Measurements from ENCODE around the gene EPB41L1.
A peak's percentile ranks its signal among the peaks of the same experiment; 100 is the strongest.

Gene EPB41L1

DNA sequence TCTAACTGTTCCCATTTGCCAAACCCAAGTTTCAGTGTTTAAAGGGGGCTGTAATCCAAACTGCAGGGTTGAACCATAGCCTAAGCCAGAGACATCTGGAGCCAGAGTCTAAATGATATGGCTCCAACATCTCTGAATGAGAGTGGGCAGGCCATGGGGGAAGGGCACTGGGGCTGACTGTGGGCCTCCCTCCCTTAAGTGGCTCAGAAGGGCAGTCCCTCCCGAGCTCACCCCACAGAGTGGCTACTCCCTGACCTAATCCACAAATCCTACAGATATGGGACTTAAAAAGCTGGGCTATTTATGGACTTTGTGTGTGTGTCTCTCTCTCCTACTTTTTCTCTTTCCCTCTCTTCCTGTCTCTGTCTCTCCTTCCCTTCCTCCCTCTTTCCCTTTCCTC is 45.9 kb downstream of the EPB41L1 start:
- no peak for DNase-seq (ENCODE audit: low spot score)
- ChIA-PET POLR2A (ENCODE audit: low non-redundant PET) (no interaction called here), CTCF (interaction anchor here (0.6 to 4.9 kb wide), 19 partner anchors 9 to 1481 kb away, joined by 3 to 67 read pairs (median 7); no protein-coding TSS in a partner anchor)
- no peak overlapping the region for H3K27ac ChIP-seq
- TF ChIP-seq, protein P1, sequence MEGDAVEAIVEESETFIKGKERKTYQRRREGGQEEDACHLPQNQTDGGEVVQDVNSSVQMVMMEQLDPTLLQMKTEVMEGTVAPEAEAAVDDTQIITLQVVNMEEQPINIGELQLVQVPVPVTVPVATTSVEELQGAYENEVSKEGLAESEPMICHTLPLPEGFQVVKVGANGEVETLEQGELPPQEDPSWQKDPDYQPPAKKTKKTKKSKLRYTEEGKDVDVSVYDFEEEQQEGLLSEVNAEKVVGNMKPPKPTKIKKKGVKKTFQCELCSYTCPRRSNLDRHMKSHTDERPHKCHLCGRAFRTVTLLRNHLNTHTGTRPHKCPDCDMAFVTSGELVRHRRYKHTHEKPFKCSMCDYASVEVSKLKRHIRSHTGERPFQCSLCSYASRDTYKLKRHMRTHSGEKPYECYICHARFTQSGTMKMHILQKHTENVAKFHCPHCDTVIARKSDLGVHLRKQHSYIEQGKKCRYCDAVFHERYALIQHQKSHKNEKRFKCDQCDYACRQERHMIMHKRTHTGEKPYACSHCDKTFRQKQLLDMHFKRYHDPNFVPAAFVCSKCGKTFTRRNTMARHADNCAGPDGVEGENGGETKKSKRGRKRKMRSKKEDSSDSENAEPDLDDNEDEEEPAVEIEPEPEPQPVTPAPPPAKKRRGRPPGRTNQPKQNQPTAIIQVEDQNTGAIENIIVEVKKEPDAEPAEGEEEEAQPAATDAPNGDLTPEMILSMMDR (conservative IDR thresholded peaks at IDR 0.05; ENCODE audit: low read depth) = no peak

DNA sequence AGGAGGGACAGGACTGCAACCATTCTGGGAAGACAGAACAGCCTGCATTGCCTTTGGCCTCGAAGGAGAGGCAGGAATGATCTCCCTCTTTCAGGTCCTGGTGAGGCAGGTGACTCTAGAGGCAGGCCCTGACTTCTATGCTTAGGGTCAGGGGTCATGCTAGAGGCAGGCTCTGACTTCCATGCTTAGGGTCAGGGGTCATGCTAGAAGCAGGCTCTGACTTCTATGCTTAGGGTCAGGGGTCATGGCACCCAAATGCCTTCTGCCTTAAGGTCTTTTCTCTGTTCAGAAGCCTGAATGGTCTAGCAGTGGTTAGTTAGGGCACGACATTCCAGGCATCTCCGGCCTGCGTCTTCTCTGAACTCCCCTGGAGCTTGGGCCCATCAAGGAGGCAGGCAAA is 46.7 kb downstream of the EPB41L1 start:
- TF ChIP-seq, protein P1 (conservative IDR thresholded peaks at IDR 0.05; ENCODE audit: low read depth) = no peak
- ChIA-PET POLR2A (ENCODE audit: low non-redundant PET) (no interaction called here), CTCF (interaction anchor here (1.0 to 3.5 kb wide), 2 partner anchors 155 to 207 kb away, joined by 3 to 45 read pairs; no protein-coding TSS in a partner anchor)
- H3K27ac ChIP-seq = no peak overlapping the region
- no peak for DNase-seq (ENCODE audit: low spot score)

- ChIA-PET POLR2A (ENCODE audit: low non-redundant PET) (no interaction called here), CTCF (interaction anchor here (0.5 to 2.7 kb wide), 94 partner anchors 9 to 1878 kb away, joined by 3 to 50 read pairs (median 4); partner anchors contain the start of genes AAR2, CNBD2, RAB5IF and SCAND1)
- peak; percentile 92 for DNase-seq (ENCODE audit: low spot score)
- H3K27ac ChIP-seq = no peak overlapping the region
- TF ChIP-seq, protein P1 (conservative IDR thresholded peaks at IDR 0.05; ENCODE audit: low read depth) = peak; percentile 100
Measured at GRCh38 chr20:36202891-36203338, 48.4 kb downstream of the EPB41L1 start.

GRCh38 chr20:36203861-36204260 is 49.3 kb downstream of the EPB41L1 start:
- no peak for DNase-seq (ENCODE audit: low spot score)
- TF ChIP-seq, protein P1 (conservative IDR thresholded peaks at IDR 0.05; ENCODE audit: low read depth) = no peak
- CTCF ChIA-PET = interaction anchor here (0.6 to 2.7 kb wide), 9 partner anchors 10 to 1936 kb away, joined by 3 to 50 read pairs (median 6); no protein-coding TSS in a partner anchor
- POLR2A ChIA-PET (ENCODE audit: low non-redundant PET) = no interaction called here
- H3K27ac ChIP-seq = no peak overlapping the region

GRCh38 chr20:36205026-36205425 is 50.5 kb downstream of the EPB41L1 start:
- no peak overlapping the region for H3K27ac ChIP-seq
- DNase-seq (ENCODE audit: low spot score) = no peak
- ChIA-PET CTCF (interaction anchor here (0.6 to 0.8 kb wide), 3 partner anchors 48 to 536 kb away, joined by 3 to 5 read pairs (median 3); no protein-coding TSS in a partner anchor), POLR2A (ENCODE audit: low non-redundant PET) (no interaction called here)
- TF ChIP-seq, protein P1 (conservative IDR thresholded peaks at IDR 0.05; ENCODE audit: low read depth) = no peak

DNA sequence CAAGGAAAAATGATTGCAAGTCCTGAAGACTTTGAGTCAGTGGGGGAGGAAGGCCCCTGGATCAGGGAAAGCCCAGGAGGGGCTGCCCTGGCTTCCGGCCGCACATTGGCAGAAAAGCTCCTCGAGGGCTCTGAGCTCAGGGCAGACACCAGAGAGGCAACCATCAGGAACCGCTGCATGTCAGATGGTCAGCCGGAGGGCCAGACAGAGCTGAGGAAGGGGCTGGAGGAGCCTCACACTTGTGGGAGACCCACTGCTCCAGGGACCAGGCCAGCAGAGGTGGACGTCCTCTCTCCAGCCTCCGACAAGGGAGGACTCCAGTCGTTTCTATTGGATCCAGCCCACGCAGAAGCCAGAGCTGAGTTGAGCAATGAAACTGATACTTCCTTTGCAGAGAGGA is 51.5 kb downstream of the EPB41L1 start:
- TF ChIP-seq, protein P1 (conservative IDR thresholded peaks at IDR 0.05; ENCODE audit: low read depth) = no peak
- DNase-seq (ENCODE audit: low spot score) = no peak
- POLR2A ChIA-PET (ENCODE audit: low non-redundant PET) = interaction anchor here (0.6 kb wide), 1 partner anchor 533 kb away, joined by 3 read pairs; no protein-coding TSS in a partner anchor
- CTCF ChIA-PET = interaction anchor here (0.6 to 2.9 kb wide), 4 partner anchors 49 to 276 kb away, joined by 3 to 11 read pairs (median 4); no protein-coding TSS in a partner anchor
- no peak overlapping the region for H3K27ac ChIP-seq

Measured in RWPE1 (cell line).